ENCODE data around the gene AKAP12. TPM values are rescaled to one million over a fixed set of nuclear protein-coding genes. Genes with fewer than 3 reads are reported as not detected.

The AKAP12 gene, protein sequence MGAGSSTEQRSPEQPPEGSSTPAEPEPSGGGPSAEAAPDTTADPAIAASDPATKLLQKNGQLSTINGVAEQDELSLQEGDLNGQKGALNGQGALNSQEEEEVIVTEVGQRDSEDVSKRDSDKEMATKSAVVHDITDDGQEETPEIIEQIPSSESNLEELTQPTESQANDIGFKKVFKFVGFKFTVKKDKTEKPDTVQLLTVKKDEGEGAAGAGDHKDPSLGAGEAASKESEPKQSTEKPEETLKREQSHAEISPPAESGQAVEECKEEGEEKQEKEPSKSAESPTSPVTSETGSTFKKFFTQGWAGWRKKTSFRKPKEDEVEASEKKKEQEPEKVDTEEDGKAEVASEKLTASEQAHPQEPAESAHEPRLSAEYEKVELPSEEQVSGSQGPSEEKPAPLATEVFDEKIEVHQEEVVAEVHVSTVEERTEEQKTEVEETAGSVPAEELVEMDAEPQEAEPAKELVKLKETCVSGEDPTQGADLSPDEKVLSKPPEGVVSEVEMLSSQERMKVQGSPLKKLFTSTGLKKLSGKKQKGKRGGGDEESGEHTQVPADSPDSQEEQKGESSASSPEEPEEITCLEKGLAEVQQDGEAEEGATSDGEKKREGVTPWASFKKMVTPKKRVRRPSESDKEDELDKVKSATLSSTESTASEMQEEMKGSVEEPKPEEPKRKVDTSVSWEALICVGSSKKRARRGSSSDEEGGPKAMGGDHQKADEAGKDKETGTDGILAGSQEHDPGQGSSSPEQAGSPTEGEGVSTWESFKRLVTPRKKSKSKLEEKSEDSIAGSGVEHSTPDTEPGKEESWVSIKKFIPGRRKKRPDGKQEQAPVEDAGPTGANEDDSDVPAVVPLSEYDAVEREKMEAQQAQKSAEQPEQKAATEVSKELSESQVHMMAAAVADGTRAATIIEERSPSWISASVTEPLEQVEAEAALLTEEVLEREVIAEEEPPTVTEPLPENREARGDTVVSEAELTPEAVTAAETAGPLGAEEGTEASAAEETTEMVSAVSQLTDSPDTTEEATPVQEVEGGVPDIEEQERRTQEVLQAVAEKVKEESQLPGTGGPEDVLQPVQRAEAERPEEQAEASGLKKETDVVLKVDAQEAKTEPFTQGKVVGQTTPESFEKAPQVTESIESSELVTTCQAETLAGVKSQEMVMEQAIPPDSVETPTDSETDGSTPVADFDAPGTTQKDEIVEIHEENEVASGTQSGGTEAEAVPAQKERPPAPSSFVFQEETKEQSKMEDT (N-terminal part only)
- 46.8 and 74.4 TPM in 2 replicates for total RNA-seq

GRCh38 chr6:151239603-151240035 lies at the start of gene AKAP12:
Gene AKAP12 (plus strand): TSS chr6:151239967. CDS start chr6:151240563, 596 bp downstream.

DNA sequence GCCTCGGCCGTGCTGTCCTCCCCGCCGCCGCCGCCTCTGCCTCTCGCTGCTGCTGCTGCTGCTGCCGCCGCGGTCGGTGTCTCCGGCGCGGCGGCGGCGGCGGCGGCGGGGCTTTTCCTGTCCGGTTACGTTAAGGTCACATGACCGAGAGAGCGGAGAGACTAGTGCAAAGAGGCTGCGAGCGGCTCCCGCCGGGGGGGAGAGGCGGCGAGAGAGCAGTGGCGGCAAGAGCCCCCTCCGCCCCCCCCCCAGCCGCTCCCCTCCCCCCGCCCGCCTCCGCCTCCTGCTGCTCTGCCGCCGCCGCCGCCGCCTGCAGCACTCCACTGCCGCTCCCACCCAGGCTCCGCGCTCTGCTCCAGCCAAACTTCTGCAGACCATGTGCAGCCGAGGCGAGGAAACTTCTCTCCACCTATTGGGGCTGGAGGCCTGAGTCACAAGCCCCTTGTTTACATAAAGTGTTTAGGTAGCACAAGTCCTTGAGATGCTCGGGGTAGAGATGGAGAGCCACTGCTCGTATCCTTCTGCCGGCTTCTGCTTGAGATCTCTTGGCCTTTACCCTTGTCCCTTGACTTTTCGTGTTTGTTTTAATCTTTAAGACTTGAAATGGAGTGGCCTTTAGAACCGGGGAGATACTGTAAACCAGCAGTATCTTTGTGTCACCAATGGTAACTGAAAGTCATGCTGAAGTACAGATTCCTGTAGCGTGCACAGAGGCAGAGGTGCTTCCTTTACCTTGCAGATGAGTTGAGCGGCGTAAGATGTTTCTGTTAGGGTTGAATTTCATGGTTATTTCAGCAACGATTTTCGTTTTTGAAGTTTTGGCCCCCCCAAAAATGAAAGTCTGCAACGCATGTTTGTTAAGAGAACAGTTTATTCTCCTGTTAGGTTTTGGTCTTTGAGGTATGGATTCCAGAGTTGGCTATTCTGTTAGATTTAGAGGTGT lies 152.0 kb downstream of the AKAP12 start, which contains the start of gene ZBTB2:
TSS of gene ZBTB2 (minus strand) at position 89 of the 943 bp plus-strand sequence. CDS start 17,922 bp downstream, outside the sequence.

Small RNA genes lying within 50 kb of the gene (small RNA-seq; reads per million reads assigned to genes)
- not detected for gene RF00019 (ENCODE audit: low replicate concordance)
- 0.13 reads per million for gene RNU6-1247P (ENCODE audit: low replicate concordance)
- not detected for gene RNU6-300P (ENCODE audit: low replicate concordance)
- gene RNY4P20 (ENCODE audit: low replicate concordance) = 1.3 reads per million, percentile 55 among the genes with 10 or more reads in this experiment

Other genes with a start within 250 kb of the AKAP12 start
- 12.9 and 16.2 TPM in 2 replicates for gene ZBTB2, start 151.6 kb downstream of the AKAP12 start, total RNA-seq
- 31.8 and 39.6 TPM in 2 replicates for gene RMND1, start 212.2 kb downstream of the AKAP12 start, total RNA-seq